Colon (tissue), 2 donors: ENCODE data around the gene SCAMP1.

Experiments
- FAIRE-seq: peaks from 2 replicates; lab custom pipeline; 2012; peaks lifted over from hg19 to GRCh38; lab: Jason Lieb, UNC
- donor health status: control.
- donor health status: control.

Gene SCAMP1

GRCh38 chr5:78496373-78496772 lies 136.0 kb downstream of the SCAMP1 start:
- FAIRE-seq: no peak

GRCh38 chr5:78497573-78498533 lies 137.4 kb downstream of the SCAMP1 start:
- no peak for FAIRE-seq

DNA sequence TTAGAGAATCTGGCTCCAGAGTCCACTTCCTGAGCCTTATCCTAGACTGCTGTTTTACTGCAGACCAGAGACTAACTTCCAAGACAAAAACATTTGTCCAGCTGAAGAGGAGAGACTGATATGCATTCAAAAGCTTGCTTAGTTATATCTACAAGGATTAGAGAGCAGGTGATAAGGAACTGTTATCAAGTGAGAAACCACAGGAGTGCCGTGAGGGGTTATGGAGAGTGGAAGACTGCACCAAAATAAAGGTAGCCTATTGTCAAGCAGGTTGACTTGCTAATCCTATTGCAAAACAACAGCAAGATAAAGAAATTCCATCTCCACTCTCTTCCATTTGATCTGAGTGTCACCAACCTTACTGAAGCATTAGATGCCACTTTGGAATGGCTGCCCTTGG lies 139.1 kb downstream of the SCAMP1 start:
- FAIRE-seq: no peak

- FAIRE-seq: no peak
These were observed 139.6 kb downstream of the SCAMP1 start for GRCh38 chr5:78500028-78500427.

- no peak for FAIRE-seq
These were observed 140.5 kb downstream of the SCAMP1 start for GRCh38 chr5:78500871-78501270.

- FAIRE-seq: no peak
These were observed 141.3 kb downstream of the SCAMP1 start for GRCh38 chr5:78501411-78502352.

DNA sequence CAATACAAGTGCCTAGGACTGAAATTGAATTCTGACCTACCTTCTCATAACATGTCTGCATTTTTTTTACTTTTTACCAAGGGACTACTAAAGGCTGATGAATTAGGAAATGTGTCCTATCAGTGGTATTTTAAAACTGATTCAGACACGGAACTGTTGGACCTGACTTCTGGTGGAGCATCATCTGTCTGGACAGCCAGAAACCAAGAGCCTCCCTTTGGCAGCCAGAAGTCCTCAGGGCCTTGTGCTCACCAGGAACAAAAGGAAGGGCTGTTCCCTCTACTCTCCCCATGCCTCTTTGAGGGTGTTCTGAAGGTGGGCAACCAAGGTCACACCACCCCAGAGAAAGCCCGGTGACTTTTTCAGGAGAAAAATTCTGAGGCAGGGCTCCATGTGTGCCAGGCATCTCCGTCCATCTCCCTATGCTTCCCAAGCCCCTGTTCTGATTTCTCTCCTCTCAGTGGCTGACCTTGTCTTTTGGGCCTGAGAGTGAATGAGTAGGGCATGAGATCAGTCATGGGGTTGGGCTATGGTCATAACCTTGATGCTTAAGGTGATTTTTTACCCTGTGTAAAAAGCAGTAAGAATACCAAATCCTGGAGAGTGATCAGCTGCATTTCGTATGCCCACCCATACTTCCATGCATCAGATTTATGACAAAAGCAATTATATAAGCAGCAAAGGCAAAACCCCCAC lies 143.7 kb downstream of the SCAMP1 start:
- FAIRE-seq: no peak

- no peak for FAIRE-seq
These were observed 144.6 kb downstream of the SCAMP1 start for GRCh38 chr5:78504704-78505677.

DNA sequence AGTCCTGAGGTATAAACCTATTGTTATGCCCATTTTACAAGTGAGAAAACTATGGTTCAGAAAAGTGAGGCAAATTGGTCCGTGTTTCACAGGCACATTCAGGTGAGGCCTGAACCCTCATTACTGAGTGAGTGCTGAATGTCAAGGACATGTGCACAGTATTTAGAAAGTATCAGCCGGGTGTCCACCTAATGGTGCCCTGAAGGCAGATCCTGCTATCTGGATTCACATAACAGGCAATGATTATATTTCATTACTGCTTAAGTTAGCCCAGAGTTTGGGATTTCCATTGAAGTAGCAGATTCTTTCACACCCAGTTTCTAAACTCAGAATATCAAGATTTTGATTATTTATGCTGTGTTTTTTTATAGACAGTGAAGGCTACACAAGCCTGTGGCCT lies 145.4 kb downstream of the SCAMP1 start:
- no peak for FAIRE-seq

DNA sequence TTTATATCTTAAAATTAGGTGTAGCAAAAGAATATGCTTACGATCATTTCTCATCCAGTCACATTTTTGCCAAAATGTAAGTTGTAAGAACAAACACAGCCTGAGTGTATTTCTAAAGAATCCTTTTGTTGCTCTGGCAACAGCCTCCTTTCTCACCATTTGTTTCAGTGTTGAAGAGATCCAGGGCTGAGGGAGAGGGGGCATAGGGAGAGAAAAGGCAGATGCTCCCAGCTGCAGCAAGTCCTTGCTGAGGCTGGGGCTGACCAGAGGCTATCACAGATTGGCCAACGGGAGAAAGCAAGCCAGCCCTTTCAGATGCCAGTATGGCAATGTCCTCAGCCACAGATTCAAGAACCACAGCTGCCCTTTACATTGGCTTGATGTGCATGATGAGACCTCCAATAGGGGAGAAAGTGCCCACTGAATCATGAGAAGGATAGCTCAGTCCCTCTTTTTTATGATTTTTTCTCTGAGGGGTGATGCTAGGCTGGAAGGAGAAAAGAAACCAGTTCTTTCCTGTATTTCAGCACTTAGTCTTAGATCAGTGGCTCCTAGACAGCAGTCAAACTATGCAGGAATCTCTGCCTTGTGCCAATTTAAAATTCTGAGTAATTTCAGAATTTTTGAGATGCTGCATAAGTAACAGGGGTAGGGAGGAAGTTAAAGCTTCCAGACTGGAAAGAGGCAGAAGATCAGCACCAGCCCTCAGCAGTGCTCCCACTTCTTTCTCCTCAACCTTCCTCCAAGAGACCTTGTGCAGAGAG lies 146.0 kb downstream of the SCAMP1 start:
- no peak for FAIRE-seq

- no peak for FAIRE-seq
These were observed 147.1 kb downstream of the SCAMP1 start for GRCh38 chr5:78507531-78507930.

- no peak for FAIRE-seq
These were observed 147.9 kb downstream of the SCAMP1 start for GRCh38 chr5:78508186-78508765.

- FAIRE-seq: no peak
These were observed 148.9 kb downstream of the SCAMP1 start for GRCh38 chr5:78509145-78509865.

- no peak for FAIRE-seq
These were observed 149.7 kb downstream of the SCAMP1 start for GRCh38 chr5:78509884-78510769.

DNA sequence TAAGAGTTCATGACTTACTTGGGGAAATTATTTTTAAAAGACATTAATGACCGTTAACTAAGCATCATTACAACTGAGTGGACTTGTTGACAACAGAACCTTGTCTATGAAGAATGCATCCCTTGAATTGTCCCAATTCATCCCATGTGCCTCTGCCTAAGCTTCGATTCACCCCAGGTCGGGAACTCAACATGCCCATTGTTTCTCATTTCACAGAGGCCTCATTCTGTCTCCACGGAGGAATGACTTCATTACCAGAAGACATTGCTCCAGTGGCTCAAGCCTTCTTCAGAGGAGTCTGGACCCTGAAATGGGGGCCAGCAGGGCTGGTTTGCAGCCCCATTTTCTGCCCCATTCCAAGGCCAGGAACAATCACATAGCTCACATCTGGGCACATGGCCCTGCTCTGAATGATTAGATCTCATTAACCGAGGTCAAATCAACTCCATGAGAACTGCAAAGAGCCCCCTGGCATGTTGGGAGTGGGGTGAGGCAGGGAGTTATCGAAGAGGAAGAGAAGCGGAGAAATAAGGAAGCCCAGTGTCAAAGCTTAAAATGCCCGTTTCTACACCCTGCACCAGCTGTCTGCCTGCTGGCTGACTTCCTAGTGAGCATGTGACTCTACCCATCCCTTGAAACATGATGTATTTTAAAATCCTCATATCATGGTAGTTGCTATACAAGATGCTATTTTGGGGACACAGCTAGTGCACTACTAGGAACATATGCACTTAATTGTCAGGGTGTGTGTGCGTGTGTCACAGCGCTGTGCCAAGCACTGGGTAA lies 150.9 kb downstream of the SCAMP1 start:
- no peak for FAIRE-seq

- no peak for FAIRE-seq
These were observed 152.0 kb downstream of the SCAMP1 start for GRCh38 chr5:78512435-78512834.

GRCh38 chr5:78513441-78513840 lies 153.0 kb downstream of the SCAMP1 start:
- no peak for FAIRE-seq
